Right lobe of liver (tissue), 4 donors: ENCODE measurements around the gene AKAP13.

Source experiments
- POLR2A ChIP-seq: fragments of 450-650 bp; IDR thresholded peaks from one replicate; pipeline ENCODE4 v1.6.1; 2017; ENCODE audit warnings: antibody characterized with exemption, mild to moderate bottlenecking
- TF ChIP-seq, protein P1 (sequence below), 4 donors: fragments of 200-600 bp in 3 of 4; fragments of 450-650 bp in 1 of 4; IDR thresholded peaks; one replicate each; pipeline versions ENCODE4 v1.5.1 to v1.8.0; 2016 to 2022; ENCODE audit warnings: antibody characterized with exemption in 4 of 4, mild to moderate bottlenecking in 2 of 4
- donor health status: DM: no; HTN: no; CAD: no.
- donor health status: DM: no; HTN: no; CAD: no.
- donor health status: DM: no; HTN: yes; CAD: no.

DNA sequence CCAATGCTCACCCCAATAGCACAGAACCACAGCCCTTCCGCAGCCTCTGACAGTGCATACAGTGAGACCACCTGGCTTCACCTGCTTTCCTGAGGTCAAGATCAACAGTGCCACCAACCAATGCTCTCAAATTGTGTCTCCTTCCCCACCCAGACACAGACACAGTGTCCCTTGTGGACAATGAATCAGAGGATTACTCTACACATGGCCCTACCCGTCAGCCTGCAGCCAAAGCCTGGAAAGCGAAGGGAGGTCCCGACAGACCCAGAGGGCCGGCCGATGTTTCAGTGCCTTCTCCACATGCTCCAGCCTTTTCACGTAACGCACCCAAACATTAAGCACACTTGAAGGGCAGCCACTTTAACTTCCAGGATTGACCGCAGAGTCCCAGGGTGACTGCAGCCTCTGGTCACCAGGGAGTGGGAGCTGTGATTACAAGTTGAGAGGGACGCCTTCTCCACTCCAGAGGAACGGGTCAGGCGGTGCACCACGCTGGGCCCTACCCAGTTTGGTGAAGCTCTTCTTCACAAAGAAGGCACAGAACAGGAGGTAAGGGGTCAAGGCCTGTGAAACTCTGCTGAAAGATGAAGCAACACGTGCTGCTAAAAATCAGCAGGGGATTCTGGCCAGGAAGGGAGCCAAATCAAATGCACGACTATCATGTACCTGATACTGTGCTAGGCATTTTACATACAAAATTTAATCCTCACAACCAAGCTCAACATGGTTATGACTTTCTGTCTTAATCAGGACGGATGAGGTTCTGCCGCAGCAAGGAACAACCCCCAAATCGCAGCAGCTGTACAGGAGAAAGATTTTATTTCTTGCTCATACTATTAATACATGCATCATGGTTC lies 397.1 kb downstream of the AKAP13 start:
- TF ChIP-seq, protein P1, sequence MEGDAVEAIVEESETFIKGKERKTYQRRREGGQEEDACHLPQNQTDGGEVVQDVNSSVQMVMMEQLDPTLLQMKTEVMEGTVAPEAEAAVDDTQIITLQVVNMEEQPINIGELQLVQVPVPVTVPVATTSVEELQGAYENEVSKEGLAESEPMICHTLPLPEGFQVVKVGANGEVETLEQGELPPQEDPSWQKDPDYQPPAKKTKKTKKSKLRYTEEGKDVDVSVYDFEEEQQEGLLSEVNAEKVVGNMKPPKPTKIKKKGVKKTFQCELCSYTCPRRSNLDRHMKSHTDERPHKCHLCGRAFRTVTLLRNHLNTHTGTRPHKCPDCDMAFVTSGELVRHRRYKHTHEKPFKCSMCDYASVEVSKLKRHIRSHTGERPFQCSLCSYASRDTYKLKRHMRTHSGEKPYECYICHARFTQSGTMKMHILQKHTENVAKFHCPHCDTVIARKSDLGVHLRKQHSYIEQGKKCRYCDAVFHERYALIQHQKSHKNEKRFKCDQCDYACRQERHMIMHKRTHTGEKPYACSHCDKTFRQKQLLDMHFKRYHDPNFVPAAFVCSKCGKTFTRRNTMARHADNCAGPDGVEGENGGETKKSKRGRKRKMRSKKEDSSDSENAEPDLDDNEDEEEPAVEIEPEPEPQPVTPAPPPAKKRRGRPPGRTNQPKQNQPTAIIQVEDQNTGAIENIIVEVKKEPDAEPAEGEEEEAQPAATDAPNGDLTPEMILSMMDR (IDR thresholded peaks at IDR 0.05) = no peak
- peak; percentile 30 for TF ChIP-seq POLR2A
